Fibroblast of pulmonary artery (primary cell): ENCODE results near the gene SHCBP1L.
A peak's percentile ranks its signal among the peaks of the same experiment; 100 is the strongest.

Source experiments
- DNase-seq: peaks from one replicate; pipeline ENCODE4 v3.0.0-alpha.2; 2010; ENCODE audit warnings: low read depth
- H3K4me3 ChIP-seq: replicated peaks from 2 replicates; pipeline ENCODE4 v1.5.1; 2011; ENCODE audit warnings: low read depth, mild to moderate bottlenecking, control low read depth, low read length, moderate library complexity
- CTCF ChIP-seq: IDR thresholded peaks from 2 replicates; pipeline ENCODE4 v1.5.1; 2011; ENCODE audit warnings: mild to moderate bottlenecking, control low read depth, low read length, inconsistent platforms; ENCODE audit errors: missing control alignments

SHCBP1L gene

DNA sequence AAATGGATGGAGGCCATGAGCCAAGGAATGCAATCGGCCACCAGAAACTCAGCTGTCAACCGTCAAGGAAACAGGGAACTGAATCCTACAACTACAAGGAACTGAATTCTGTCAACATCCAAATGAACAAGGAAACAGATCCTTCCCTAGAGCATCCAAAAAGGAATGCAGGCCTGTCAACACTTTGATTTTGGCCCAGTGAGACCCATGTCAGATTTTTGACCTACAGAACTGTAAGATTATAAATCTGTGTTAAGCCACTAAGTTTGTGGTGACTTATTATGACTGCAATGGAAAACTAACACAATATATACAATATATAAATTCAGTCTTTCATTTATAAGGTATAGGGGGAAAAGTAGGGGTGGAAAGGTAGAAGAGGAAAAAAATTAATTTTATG, 55.3 kb downstream of the SHCBP1L start:
- no peak for DNase-seq
- TF ChIP-seq CTCF, result no peak
- H3K4me3 ChIP-seq, result no peak overlapping the region

DNA sequence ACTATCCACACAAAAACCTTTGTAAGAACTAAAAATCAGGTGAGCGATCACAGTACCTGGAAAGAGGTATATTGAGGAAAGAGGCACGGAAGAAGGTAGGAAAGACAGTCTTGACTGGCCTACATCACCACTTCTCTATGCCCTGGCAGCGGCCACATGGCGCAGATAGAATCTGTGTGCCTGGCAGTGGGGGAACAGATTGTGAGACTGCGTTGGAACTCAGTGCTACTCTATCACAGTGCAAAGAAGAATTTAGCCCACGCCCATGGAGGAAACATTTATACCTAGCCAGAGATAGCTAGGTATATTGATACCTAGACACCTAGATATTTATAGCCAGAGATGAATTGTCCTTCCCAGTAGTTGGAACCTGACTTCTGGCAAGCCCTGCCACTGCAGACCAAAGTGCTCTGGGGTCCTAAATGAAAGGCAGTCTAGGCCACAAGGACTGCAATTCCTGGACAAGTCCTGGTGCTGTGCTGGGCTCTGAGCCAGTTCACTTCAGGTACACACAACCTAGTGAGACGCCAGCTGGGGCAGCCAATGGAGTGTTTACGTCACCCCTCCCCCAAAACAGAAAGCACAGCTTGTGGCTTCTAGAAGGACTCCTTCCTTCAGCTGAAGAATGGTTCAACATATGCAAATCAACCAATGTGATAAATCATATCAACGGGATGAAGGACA, 61.9 kb downstream of the SHCBP1L start:
- no peak overlapping the region for H3K4me3 ChIP-seq
- TF ChIP-seq CTCF, result no peak
- DNase-seq, result no peak

GRCh38 chr1:182889997-182890396, 63.0 kb downstream of the SHCBP1L start:
- H3K4me3 ChIP-seq, result no peak overlapping the region
- no peak for TF ChIP-seq CTCF
- DNase-seq, result no peak

DNA sequence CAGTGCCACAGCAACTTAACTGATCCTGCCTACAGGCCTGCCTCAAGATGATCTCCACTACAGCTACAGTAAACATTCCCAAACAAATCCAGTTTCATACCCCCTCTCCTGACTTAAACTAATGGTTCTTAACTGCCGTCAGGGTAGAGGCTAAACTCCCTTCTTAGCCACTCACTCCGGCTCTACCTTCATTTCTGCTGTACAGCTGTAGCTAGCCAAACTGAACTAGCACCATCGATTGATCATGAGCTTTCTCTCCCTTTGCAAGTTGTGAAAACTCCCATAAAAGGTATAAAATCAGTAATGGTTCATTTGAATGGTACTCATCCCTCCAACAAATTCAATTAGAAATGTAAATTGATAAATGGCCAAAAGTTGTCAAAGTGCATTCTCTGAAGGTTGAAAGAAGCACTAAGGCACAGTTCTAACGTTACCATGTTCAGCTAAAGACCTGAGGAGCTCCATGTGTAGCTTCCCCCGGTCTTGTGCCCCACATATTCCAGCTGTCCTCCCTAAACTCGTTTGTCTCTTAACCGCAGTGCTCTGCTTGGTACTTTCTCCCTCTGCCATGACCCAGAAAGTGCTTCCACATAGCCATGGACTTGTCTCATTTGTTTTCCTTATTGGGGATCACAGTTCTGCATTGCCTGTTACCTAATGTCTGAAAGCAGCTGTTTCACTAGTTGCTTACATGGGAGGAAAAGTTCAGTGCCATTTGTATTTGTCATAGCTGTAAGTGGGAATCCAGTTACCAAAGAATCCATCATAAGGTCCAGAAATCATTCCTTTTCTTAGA, 64.0 kb downstream of the SHCBP1L start:
- no peak overlapping the region for H3K4me3 ChIP-seq
- TF ChIP-seq CTCF, result no peak
- DNase-seq, result peak; percentile 18

DNA sequence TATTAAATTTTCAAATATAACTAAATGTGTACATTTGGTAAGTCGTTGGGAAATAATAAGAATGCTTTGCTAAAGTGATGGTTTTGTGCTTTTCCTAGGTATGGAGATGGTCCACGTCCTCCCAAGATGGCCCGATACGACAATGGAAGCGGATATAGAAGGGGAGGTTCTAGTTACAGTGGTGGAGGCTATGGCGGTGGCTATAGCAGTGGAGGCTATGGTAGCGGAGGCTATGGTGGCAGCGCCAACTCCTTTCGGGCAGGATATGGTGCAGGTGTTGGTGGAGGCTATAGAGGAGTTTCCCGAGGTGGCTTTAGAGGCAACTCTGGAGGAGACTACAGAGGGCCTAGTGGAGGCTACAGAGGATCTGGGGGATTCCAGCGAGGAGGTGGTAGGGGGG, 66.0 kb downstream of the SHCBP1L start:
- H3K4me3 ChIP-seq, result no peak overlapping the region
- no peak for DNase-seq
- no peak for TF ChIP-seq CTCF

GRCh38 chr1:182885591-182885990, 67.4 kb downstream of the SHCBP1L start:
- H3K4me3 ChIP-seq, result no peak overlapping the region
- TF ChIP-seq CTCF, result no peak
- DNase-seq, result no peak

GRCh38 chr1:182884872-182885271, 68.1 kb downstream of the SHCBP1L start:
- H3K4me3 ChIP-seq, result no peak overlapping the region
- DNase-seq, result no peak
- TF ChIP-seq CTCF, result no peak
